NCI-H2107 treated with DMSO at 0.1 percent for 48 hours (cell line): ENCODE measurements around the gene SHC2.
"Not testable (repeated sequence)": the region's sequence is repeated elsewhere in the genome, so short reads cannot be mapped to it uniquely, and the experiment has no call there.

Experiments
- DNase-seq: peaks from one replicate; lab custom pipeline; 2025; ENCODE audit not compliant: unreplicated experiment; lab: John Stamatoyannopoulos, UW

The SHC2 gene

GRCh38 chr19:450912-451481 lies 9.8 kb downstream of the SHC2 start:
- not testable (repeated sequence) for DNase-seq

- no peak for DNase-seq
Measured at GRCh38 chr19:449916-450315, 10.9 kb downstream of the SHC2 start.

DNA sequence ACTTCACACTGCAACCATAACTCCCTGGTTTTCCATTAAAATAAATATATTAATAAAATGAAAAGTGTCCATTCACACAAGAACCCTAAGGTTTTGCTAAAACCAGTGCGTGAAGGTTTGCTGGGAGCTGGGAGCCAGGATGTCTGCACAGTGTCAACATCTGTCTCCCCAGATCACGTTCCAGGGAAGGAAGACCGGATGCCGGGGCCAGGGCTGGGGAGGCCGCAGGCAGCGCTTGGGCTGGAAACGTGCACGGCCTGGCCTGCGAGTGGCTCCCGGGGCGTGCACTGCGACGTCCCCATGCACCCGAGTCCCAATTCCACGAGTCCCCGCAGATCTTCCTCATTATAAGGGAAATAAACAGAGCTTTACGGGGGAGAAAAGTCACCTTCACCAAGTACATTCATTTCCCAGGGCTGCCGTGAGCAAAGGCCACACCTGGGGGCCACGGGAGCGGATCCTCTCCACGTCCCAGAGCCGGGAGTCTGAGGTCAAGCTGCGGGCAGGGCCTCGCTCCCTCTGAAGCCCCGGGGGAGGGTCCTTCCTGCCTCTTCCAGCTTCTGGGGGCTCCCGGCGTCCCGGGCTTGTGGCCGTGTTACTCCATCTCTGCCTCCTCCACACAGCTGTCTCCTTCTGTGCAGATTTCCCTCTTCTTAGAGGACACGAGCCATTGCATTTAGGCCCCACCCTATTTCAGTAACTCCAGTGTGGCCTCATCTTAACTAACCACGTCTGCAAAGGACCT lies 12.8 kb downstream of the SHC2 start:
- no peak for DNase-seq

DNA sequence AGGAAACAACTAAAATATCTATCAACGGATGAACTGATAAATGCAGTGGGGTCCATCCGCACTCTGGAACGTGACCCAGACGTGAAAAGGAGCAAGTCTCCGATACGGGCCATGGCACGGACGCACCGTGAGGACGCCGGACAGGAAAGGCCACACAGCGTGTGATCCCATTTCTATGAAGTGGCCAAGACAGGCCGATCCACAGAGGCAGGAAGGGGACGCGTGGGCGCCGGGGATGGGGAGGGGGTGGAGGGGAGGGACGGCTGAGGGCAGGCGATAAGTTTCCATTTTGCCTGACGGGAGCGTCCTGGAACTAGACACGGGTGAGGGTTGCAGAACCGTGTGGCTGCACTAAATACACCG lies 13.8 kb downstream of the SHC2 start:
- DNase-seq, result no peak

GRCh38 chr19:444677-445210 lies 16.1 kb downstream of the SHC2 start:
- DNase-seq, result no peak

- DNase-seq, result no peak
Measured at GRCh38 chr19:443005-443404, 17.8 kb downstream of the SHC2 start.

- no peak for DNase-seq
Measured at GRCh38 chr19:442085-442484, 18.7 kb downstream of the SHC2 start.

GRCh38 chr19:441213-441836 lies 19.5 kb downstream of the SHC2 start:
- no peak for DNase-seq

DNA sequence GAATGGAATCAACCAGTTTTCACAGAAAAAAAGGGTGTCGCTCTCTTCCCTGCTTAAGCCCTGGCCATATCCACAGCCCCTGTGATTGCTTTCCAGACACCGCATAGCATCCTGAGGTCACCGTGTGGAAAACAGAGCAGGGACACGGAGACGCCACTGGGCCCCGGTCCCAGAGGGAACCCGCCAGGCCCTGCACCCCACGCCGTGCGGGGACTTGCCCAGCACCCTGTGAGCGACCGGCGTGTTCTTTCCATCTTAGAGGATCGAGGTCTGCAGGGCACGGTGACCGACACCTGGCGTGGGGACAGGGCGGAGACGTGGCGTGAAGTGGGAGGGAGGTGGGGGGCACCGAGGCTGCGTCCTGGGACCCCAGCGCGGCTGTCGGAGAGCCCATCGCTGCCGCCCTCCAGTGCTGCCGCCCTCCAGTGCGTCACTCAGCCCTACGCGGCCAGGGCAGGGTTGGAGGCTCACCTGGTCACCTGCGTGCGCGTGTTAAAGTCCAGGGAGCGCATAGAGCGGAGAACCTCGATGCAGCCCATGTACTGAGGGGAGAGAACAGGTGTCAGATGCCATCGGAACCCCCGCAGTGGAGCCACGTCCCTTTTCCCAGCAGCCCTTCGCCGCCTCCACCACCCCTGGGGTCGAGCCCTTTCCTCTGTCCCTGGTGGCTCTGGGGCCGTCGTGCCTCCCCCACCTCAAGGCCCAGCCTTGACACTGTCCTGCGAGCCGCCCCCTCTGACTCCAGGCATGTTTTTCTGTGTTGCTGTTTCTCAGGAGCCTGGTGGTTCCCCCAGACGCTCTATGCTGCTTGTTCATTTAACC lies 20.2 kb downstream of the SHC2 start:
- DNase-seq, result no peak

- no peak for DNase-seq
Measured at GRCh38 chr19:439167-439900, 21.5 kb downstream of the SHC2 start.

- DNase-seq, result no peak
Measured at GRCh38 chr19:438416-438958, 22.3 kb downstream of the SHC2 start.

DNA sequence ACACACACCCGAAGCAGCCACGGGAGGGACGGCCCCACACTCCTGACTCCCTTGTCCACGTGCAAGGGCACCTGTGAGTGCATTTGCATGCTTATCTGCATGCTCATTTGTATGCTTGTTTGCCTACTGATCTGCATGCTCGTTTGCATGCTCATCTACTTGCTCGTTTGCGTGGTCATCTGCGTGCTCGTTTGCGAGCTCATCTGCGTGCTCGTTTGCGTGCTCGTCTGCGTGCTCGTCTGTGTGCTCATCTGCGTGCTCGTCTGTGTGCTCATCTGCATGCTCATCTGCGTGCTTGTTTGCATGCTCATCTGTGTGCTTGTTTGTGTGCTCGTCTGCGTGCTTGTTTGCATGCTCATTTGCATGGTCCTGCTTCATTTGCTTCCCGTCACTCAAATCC lies 23.8 kb downstream of the SHC2 start:
- DNase-seq, result no peak

DNA sequence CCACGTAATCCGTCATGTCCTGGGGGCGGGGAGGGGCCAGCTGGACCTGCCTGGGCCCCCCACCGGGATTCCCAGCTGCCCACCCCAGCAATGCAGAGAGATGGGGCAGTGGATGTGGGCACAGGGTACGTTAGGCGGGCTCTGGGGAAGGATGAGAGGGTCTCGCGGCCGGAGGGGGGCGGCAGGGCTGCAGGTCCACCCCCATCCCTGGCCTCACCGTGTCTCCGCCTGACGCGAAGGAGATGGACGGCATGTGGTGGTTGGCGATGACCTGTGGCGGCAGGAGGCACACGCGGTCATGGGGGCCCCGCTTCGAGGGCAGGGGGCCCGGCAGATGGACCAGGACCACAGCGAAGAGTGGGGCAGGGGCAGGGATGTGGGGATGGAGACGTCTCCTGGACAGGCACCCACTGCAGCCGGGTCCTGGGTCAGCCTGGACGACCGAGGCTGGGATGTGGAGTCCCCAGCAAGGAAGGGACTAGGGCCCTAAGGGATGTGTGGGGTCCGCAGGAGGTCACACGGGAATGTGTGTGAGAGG lies 24.4 kb downstream of the SHC2 start:
- DNase-seq, result no peak

DNA sequence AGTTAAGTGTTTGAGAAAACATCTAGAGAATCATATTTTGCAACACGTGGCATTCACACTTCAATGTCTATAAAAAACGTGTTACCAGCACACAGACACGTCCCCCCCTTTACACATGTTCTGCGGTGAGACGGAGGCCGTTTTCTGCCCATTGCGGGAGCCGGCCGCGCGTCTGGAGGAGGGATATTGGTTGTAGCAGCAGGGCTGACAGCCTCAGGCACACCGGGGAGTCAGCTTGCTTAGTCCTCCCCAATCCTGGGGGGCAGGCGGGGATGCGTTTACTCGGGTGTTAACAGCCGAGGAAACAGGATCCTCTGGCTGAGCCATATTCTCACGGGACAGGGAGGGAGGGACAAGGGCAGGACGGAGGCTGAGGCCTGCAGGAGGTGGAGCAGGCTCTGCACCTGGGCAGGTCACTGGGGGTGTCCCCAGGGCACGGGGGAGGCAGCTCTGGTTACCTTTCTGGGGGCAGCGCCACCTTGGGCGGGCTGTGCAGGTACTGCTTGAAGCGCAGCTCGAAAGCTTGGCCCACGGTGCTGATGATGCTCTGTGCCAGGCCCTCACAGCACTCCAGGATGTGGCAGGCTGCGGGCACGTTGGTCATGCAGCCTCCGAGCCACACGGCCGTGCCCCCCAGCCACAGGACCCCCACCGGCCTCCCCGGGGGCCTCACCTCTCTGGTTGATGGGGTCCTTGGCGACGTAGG lies 25.0 kb downstream of the SHC2 start:
- DNase-seq, result peak; percentile 75

GRCh38 chr19:435056-435706 lies 25.7 kb downstream of the SHC2 start:
- peak; percentile 75 for DNase-seq

DNA sequence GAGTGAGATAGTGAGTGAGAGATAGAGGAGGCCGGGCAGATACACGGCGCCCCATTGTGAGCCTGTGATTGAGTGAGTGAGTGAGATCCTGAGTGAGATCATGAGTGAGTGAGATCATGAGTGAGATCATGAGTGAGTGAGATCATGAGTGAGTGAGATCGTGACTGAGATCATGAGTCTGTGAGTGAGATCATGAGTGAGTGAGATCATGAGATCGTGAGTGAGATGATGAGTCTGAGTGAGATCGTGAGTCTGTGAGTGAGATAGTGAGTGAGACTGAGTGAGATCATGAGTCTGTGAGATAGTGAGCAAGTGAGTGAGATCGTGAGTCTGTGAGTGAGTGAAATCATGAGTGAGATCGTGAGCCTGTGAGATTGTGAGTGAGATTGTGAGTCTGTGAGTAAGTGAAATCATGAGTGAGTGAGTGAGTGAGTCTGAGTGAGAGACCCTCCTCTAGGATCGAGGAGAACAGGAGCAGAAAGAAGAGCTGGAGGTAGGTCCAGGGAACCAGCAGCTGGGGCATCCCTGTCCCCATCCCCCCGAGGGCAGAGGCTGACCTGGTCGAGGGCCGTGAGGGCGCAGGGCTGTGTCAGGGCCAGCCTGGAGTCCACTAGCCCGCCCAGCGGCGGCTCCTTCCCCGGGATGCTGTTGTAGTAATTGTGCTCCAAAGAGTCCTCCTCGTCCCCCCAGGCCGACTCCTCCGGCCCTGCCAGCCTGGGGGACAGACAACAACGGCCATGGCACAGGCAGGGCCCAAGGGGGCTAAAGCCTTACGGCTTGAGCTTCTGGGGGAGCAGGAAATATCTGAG lies 26.5 kb downstream of the SHC2 start:
- DNase-seq, result no peak

GRCh38 chr19:430701-431100 lies 30.1 kb downstream of the SHC2 start:
- no peak for DNase-seq

GRCh38 chr19:428149-428548 lies 32.7 kb downstream of the SHC2 start:
- no peak for DNase-seq
